NT2/D1 (cell line): ENCODE results near the gene NLRX1.
"Not testable (repeated sequence)": the region's sequence is repeated elsewhere in the genome, so short reads cannot be mapped to it uniquely, and the experiment has no call there.

Source experiments
- DNase-seq: peaks from one replicate; pipeline ENCODE4 v3.0.0-alpha.2; 2011; ENCODE audit warnings: low read depth, low spot score
- H3K27me3 ChIP-seq: 2 replicates; pipeline ENCODE4 v1.6.0; 2011; ENCODE audit warnings: mild to moderate bottlenecking; ENCODE audit not compliant: insufficient read length, insufficient read depth
- H3K36me3 ChIP-seq: 2 replicates; pipeline ENCODE4 v1.6.1; 2011; ENCODE audit warnings: mild to moderate bottlenecking, low read length, mixed read lengths; ENCODE audit not compliant: insufficient read depth, insufficient read length
- H3K4me1 ChIP-seq: 2 replicates; pipeline ENCODE4 v1.5.1; 2011; ENCODE audit not compliant: insufficient read depth, insufficient read length
- H3K4me3 ChIP-seq: 2 replicates; pipeline ENCODE4 v1.5.1; 2011; ENCODE audit warnings: low read depth; ENCODE audit not compliant: insufficient read length
- H3K9ac ChIP-seq: 2 replicates; pipeline ENCODE4 v1.6.0; 2011; ENCODE audit warnings: low read depth; ENCODE audit not compliant: insufficient read length
- H3K9me3 ChIP-seq: 2 replicates; pipeline ENCODE4 v1.5.1; 2011; ENCODE audit warnings: mild to moderate bottlenecking, low read length; ENCODE audit not compliant: insufficient read depth
- SUZ12 ChIP-seq: IDR thresholded peaks from 2 replicates; pipeline ENCODE4 v1.6.1; 2011; ENCODE audit not compliant: insufficient read length, insufficient read depth; ENCODE audit errors: extremely low read depth
- YY1 ChIP-seq: IDR thresholded peaks from 2 replicates; pipeline ENCODE4 v1.6.1; 2011; ENCODE audit not compliant: insufficient read length, insufficient read depth
- ZNF274 ChIP-seq: IDR thresholded peaks from 2 replicates; pipeline ENCODE4 v1.6.1; 2011; ENCODE audit warnings: mild to moderate bottlenecking, low read depth, low read length

The NLRX1 gene

DNA sequence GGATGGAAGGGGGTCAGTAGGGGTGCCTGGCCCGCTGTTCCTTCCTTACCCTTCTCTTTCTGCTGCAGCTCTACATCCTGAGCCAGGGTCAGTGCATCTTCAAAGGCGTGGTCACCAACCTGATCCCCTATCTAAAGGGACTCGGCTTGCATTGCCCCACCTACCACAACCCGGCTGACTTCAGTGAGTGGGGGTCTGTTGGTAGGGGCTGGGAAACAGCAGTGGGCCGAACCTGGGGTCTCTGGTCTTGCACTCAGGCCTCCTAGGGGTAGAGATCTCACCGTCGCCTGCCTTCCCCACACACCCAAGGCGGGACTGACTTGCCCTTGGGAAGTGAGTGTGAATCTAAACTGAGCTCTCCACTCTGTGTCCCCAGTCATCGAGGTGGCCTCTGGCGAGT lies 12.0 kb upstream of the NLRX1 start:
- H3K9me3 ChIP-seq, result no peaks in the 10 kb centered on the region
- H3K27me3 ChIP-seq, result peaks cover 7% of the 10 kb centered on the region
- DNase-seq, result no peak
- no peak overlapping the region for H3K4me3 ChIP-seq
- no peak for TF ChIP-seq YY1
- TF ChIP-seq ZNF274, result no peak
- no peak for TF ChIP-seq SUZ12
- peaks cover under 1% of the 10 kb centered on the region for H3K4me1 ChIP-seq
- H3K36me3 ChIP-seq, result no peaks in the 10 kb centered on the region
- H3K9ac ChIP-seq, result no peak overlapping the region

DNA sequence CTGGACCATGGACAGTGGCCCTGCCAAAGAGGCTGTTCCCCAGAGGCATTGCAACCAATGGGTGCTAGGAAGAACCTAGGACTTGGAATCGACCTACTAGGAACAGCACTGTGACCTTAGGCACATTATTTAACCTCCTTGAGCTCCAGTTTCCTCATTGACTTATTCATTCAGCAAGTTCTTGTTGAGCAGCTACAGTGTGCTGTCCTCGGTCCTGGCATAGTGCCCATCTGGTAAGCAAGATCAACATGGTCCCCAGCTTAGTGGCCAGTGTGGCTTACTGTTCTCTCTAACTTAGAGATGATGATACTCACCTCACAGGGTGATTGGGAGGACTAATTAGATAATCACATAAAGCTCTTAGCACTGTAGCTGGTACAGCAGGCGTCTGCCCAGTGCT lies 11.5 kb upstream of the NLRX1 start:
- peaks cover 3% of the 10 kb centered on the region for H3K4me1 ChIP-seq

DNA sequence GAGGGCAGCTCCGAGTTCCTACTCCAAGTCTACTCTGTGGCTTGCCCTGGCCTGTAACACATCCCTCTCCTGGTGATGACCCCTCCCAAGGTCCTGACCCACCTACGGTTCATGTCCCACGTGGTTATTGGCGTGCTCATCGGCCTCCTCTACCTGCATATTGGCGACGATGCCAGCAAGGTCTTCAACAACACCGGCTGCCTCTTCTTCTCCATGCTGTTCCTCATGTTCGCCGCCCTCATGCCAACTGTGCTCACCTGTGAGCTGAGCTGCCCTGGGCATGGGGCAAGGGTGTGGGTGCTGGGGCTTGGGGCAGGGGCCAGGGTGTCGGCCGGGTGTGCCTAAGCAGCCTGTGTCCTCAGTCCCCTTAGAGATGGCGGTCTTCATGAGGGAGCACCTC lies 10.1 kb upstream of the NLRX1 start:
- H3K9me3 ChIP-seq, result no peaks in the 10 kb centered on the region
- no peaks in the 10 kb centered on the region for H3K27me3 ChIP-seq
- H3K4me1 ChIP-seq, result peaks cover 3% of the 10 kb centered on the region
- no peak for DNase-seq
- no peaks in the 10 kb centered on the region for H3K36me3 ChIP-seq
- no peak overlapping the region for H3K4me3 ChIP-seq
- H3K9ac ChIP-seq, result no peak overlapping the region
- TF ChIP-seq ZNF274 (no peak), YY1 (no peak), SUZ12 (no peak)

More for the DNA sequence above, 11.5 kb upstream of the NLRX1 start:
- H3K36me3 ChIP-seq, result no peaks in the 10 kb centered on the region
- H3K4me3 ChIP-seq, result no peak overlapping the region
- no peaks in the 10 kb centered on the region for H3K9me3 ChIP-seq
- no peak for DNase-seq
- no peak overlapping the region for H3K9ac ChIP-seq
- no peak for TF ChIP-seq SUZ12
- no peak for TF ChIP-seq YY1
- no peak for TF ChIP-seq ZNF274
- peaks cover 5% of the 10 kb centered on the region for H3K27me3 ChIP-seq

DNA sequence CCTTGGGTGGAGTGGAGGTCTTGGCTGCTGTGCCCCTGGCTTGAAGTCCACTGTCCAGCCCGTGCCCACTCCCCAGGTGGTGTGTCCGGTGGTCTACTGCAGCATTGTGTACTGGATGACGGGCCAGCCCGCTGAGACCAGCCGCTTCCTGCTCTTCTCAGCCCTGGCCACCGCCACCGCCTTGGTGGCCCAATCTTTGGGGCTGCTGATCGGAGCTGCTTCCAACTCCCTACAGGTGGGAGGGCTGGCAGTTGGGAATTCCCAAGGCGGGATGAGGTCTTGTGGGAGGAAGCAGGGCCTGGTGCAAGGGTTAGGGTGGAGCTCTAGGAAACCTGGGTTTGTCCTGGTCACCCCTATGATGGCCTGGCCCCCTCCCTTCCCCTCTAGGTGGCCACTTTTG lies 8.4 kb upstream of the NLRX1 start:
- DNase-seq, result no peak
- no peaks in the 10 kb centered on the region for H3K27me3 ChIP-seq
- peaks cover 3% of the 10 kb centered on the region for H3K4me1 ChIP-seq
- no peak overlapping the region for H3K4me3 ChIP-seq
- no peak overlapping the region for H3K9ac ChIP-seq
- no peaks in the 10 kb centered on the region for H3K36me3 ChIP-seq
- no peaks in the 10 kb centered on the region for H3K9me3 ChIP-seq
- no peak for TF ChIP-seq ZNF274
- no peak for TF ChIP-seq SUZ12
- no peak for TF ChIP-seq YY1

DNA sequence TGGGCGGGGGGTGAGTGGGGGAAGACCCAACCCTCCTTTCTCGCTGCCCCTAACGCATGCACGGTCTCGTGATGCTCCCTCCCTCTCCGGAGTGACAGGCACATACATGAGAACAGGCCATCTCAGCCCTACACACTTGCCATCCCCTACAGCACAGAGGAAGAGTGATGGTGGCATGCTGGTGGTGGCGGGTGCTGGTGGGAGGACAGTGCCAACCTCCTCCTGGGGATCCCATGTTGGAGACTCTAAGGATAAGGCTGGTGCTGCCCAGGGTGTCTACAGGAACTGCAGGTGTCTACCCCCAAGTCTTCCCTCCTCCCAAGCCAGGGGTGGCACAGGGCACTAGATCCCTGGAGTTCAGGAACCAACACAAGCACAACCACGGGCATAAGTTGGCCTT lies 6.7 kb upstream of the NLRX1 start:
- Histone ChIP-seq H3K36me3 (no peaks in the 10 kb centered on the region), H3K4me3 (no peak overlapping the region), H3K9ac (no peak overlapping the region), H3K27me3 (no peaks in the 10 kb centered on the region), H3K4me1 (peaks cover 6% of the 10 kb centered on the region), H3K9me3 (no peaks in the 10 kb centered on the region)
- DNase-seq, result no peak
- no peak for TF ChIP-seq SUZ12
- no peak for TF ChIP-seq YY1
- TF ChIP-seq ZNF274, result no peak

DNA sequence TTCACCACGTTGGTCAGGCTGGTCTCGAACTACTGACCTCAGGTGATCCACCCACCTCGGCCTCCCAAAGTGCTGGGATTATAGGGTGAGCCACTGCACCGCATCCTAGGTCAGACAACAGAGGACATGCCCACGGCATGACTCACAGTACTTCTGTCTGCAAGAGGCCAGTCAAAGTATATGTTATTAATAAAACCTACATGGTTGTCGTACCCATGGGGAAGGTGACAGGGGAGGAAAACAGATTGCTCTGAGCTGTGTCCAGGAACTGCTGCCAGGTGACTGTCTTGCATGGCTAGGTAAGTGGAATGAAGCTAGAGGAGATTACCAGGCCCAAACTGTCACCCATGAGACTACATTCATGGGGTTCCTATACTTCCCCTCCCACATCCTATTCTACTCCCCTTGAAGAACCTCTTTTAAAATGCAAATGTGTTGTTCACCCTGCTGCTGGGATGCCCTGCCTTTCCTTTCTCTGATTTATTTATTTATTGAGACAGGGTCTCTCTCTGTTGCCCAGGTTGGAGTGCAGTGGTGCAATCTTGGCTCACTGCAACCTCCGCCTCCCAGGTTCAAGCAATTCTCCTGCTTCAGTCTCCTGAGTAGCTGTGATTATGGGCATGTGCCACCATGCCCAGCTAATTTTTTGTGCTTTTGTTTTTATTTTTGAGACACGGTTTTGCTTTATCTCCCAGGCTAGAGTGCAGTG lies 2.0 kb upstream of the NLRX1 start:
- H3K4me3 ChIP-seq, result no peak overlapping the region
- no peak for DNase-seq
- H3K36me3 ChIP-seq, result no peaks in the 10 kb centered on the region
- TF ChIP-seq SUZ12, result no peak
- TF ChIP-seq ZNF274, result no peak
- TF ChIP-seq YY1, result no peak
- H3K9me3 ChIP-seq, result no peaks in the 10 kb centered on the region
- peaks cover 10% of the 10 kb centered on the region for H3K4me1 ChIP-seq
- H3K9ac ChIP-seq, result no peak overlapping the region
- H3K27me3 ChIP-seq, result no peaks in the 10 kb centered on the region

DNA sequence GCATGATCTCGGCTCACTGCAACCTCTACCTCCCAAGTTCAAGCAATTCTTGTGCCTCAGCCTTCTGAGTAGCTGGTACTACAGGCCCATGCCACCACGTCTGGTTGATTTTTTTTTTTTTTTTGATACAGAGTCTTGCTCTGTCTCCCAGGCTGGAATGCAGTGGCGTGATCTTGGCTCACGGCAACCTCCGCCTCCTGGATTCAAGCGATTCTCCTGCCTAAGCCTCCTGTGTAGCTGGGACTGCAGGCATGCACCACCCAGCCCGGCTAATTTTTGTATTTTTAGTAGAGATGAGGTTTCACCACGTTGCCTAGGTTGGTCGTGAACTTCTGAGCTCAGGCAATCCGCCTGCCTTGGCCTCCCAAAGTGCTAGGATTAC lies 1.5 kb upstream of the NLRX1 start:
- not testable (repeated sequence) for H3K9me3 ChIP-seq, H3K9ac ChIP-seq, H3K27me3 ChIP-seq

DNA sequence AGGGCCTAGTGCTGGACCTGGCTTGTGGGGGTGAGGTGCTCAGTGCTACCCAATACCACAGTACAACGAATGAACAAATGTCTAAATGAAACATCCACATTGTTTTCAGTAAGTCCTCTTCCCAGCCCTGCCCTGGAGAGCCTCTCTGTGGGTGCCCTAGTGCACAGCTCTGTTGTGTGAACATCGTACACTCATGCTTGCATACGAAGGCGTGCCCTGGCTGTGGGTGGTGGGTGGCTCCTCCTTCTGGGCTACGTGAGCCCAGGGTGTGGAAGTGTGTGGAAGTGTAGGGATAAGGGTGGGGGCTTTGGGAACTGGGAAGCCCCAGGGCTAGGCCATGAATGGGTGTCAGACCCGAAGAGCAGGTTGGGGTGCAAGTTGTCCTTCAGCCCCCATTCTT lies 592 bp upstream of the NLRX1 start:
- TF ChIP-seq SUZ12 (no peak), ZNF274 (no peak), YY1 (no peak)
- Histone ChIP-seq H3K9me3 (no peaks in the 10 kb centered on the region), H3K36me3 (peaks cover 3% of the 10 kb centered on the region), H3K4me1 (peaks cover 8% of the 10 kb centered on the region), H3K4me3 (no peak overlapping the region), H3K27me3 (no peaks in the 10 kb centered on the region), H3K9ac (peak overlapping the region; percentile 50)
- no peak for DNase-seq

More for the DNA sequence above, 1.5 kb upstream of the NLRX1 start:
- not testable (repeated sequence) for DNase-seq, H3K36me3 ChIP-seq, H3K4me3 ChIP-seq, H3K4me1 ChIP-seq
